Upper lobe of left lung (tissue), 6 donors: ENCODE results near the gene PARD3B. TPM values are rescaled to one million over a fixed set of nuclear protein-coding genes. Genes with fewer than 3 reads are reported as not detected.
A peak's percentile ranks its signal among the peaks of the same experiment; 100 is the strongest.

ENCODE experiments used
- ATAC-seq, 2 donors: fragments of 200-7000 bp; cut with Tn5 transposase; one replicate each; pipeline ENCODE4 v1.9.1; 2022; ENCODE audit warnings: mild to moderate bottlenecking in 2 of 2, moderate library complexity in 2 of 2; ENCODE audit not compliant: low FRiP score in 2 of 2
- DNase-seq, 2 donors: peaks; one replicate each; pipeline ENCODE4 v3.0.0-alpha.2; 2019 to 2020
- H3K27ac ChIP-seq, 4 donors: fragments of 200-600 bp; sonication (generic); one replicate each; pipeline ENCODE4 v1.5.1; 2016 to 2019
- H3K27me3 ChIP-seq, 4 donors: fragments of 200-600 bp; sonication (generic); one replicate each; pipeline ENCODE4 v1.5.1; 2017 to 2019
- H3K36me3 ChIP-seq, 4 donors: fragments of 200-600 bp; sonication (generic); one replicate each; pipeline ENCODE4 v1.5.1; 2016 to 2019
- H3K4me1 ChIP-seq, 4 donors: fragments of 200-600 bp; sonication (generic); one replicate each; pipeline ENCODE4 v1.5.1; 2018 to 2019
- H3K4me3 ChIP-seq, 4 donors: fragments of 200-600 bp; sonication (generic); one replicate each; pipeline ENCODE4 v1.5.1; 2017 to 2019; ENCODE audit warnings: mild to moderate bottlenecking in 2 of 4, moderate library complexity in 1 of 4
- H3K9me3 ChIP-seq, 4 donors: fragments of 200-600 bp; sonication (generic); one replicate each; pipeline ENCODE4 v1.5.1; 2018 to 2019
- EP300 ChIP-seq, 4 donors: sonication (generic); formaldehyde crosslinking; IDR thresholded peaks; one replicate each; pipeline ENCODE4 v1.5.1; 2017; ENCODE audit warnings: antibody characterized with exemption in 4 of 4, control low read depth in 2 of 4
- POLR2A ChIP-seq, 4 donors: fragments of 450-650 bp; IDR thresholded peaks; one replicate each; pipeline ENCODE4 v1.5.1; 2016 to 2017; ENCODE audit warnings: antibody characterized with exemption in 4 of 4, mild to moderate bottlenecking in 2 of 4
- POLR2AphosphoS5 ChIP-seq, 2 donors: sonication (generic); formaldehyde crosslinking; IDR thresholded peaks; one replicate each; pipeline ENCODE4 v1.5.1; 2017; ENCODE audit warnings: antibody characterized with exemption in 2 of 2
- WGBS, 2 donors: methylation state at CpG; one replicate each; pipeline ENCODE4 v1.1.5; 2017 to 2018; 5-methylcytosine and 5-hydroxymethylcytosine counted together
- total RNA-seq, 6 donors: library from RNA; depleted of rRNA in 4 of 6; stranded (reverse); fragments of >200 nt in 4 of 6; gene quantifications; one replicate each; pipeline versions ENCODE4 v1.1.0 to v1.2.1, GENCODE V29; 2016 to 2021
- TF ChIP-seq, protein P1 (sequence below), 6 experiments: fragments of 450-650 bp in 4 of 6; fragments of 200-600 bp in 2 of 6; sonication (generic) in 2 of 6; IDR thresholded peaks; one replicate each; pipeline ENCODE4 v1.5.1; 2016 to 2019; ENCODE audit warnings: antibody characterized with exemption in 6 of 6
- donor health status: DM: no; HTN: no; CAD: no; lungs with moderate emphysema.
- donor health status: DM: no; HTN: yes; CAD: no; lungs with severe emphysema.

PARD3B gene
- total RNA-seq, 6 donors from 2014 or later: 17.8 to 44.9 (median 24.2) TPM

- WGBS, 2 donors: 90 to 91% methylated on average over 1 of the region's 1 CpG
- H3K4me3 ChIP-seq: no peak overlapping the region
- no peak overlapping the region for H3K27ac ChIP-seq
- TF ChIP-seq EP300 (IDR thresholded peaks at IDR 0.05): no peak
- TF ChIP-seq, protein P1, sequence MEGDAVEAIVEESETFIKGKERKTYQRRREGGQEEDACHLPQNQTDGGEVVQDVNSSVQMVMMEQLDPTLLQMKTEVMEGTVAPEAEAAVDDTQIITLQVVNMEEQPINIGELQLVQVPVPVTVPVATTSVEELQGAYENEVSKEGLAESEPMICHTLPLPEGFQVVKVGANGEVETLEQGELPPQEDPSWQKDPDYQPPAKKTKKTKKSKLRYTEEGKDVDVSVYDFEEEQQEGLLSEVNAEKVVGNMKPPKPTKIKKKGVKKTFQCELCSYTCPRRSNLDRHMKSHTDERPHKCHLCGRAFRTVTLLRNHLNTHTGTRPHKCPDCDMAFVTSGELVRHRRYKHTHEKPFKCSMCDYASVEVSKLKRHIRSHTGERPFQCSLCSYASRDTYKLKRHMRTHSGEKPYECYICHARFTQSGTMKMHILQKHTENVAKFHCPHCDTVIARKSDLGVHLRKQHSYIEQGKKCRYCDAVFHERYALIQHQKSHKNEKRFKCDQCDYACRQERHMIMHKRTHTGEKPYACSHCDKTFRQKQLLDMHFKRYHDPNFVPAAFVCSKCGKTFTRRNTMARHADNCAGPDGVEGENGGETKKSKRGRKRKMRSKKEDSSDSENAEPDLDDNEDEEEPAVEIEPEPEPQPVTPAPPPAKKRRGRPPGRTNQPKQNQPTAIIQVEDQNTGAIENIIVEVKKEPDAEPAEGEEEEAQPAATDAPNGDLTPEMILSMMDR (IDR thresholded peaks at IDR 0.05): no peak
- TF ChIP-seq POLR2AphosphoS5 (IDR thresholded peaks at IDR 0.05): no peak
- no peak for TF ChIP-seq POLR2A (IDR thresholded peaks at IDR 0.05)
- ATAC-seq (no peak), DNase-seq (no peak)
- H3K27me3 ChIP-seq: no peaks in the 10 kb centered on the region
- H3K36me3 ChIP-seq: no peaks in the 10 kb centered on the region
- peaks cover 0 to 3% (median 0%) of the 10 kb centered on the region in 4 donors for H3K4me1 ChIP-seq
- H3K9me3 ChIP-seq: no peaks in the 10 kb centered on the region
These were observed 859.9 kb downstream of the PARD3B start for GRCh38 chr2:205405194-205405593.

GRCh38 chr2:205405752-205406151 lies 860.5 kb downstream of the PARD3B start:
- H3K4me1 ChIP-seq: peaks cover 0 to 3% (median 0%) of the 10 kb centered on the region in 4 donors
- WGBS, 2 donors: 80 to 90% methylated on average over 3 of the region's 3 CpGs
- no peak overlapping the region for H3K27ac ChIP-seq
- H3K9me3 ChIP-seq: no peaks in the 10 kb centered on the region
- no peak overlapping the region for H3K4me3 ChIP-seq
- TF ChIP-seq EP300 (IDR thresholded peaks at IDR 0.05) (no peak), POLR2AphosphoS5 (IDR thresholded peaks at IDR 0.05) (no peak), POLR2A (IDR thresholded peaks at IDR 0.05) (no peak)
- TF ChIP-seq, protein P1 (IDR thresholded peaks at IDR 0.05): no peak
- ATAC-seq (peak in 1 of 2 donors; percentile 60), DNase-seq (no peak)
- no peaks in the 10 kb centered on the region for H3K36me3 ChIP-seq
- H3K27me3 ChIP-seq: no peaks in the 10 kb centered on the region

DNA sequence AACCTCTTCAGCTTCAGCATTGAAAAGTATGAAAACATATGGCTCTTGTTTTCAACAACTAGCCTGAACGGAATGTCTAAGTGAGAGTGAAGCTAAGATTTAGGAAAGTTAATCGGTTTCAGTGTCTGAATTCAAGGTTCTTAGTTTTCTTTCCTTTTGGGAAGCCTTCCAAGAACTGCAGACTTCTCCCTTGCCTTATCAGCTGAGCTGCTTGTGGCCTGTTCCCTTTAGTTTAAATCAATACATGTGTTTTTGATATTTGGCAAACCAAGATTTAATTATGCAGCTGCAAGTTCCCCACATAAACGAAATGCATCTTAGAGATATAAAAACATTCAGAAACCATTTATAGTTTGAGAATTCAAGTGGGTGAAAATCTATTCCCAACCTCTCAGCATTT lies 862.7 kb downstream of the PARD3B start:
- ATAC-seq: peak in 1 of 2 donors; percentile 29
- TF ChIP-seq EP300 (IDR thresholded peaks at IDR 0.05) (no peak), POLR2AphosphoS5 (IDR thresholded peaks at IDR 0.05) (no peak), POLR2A (IDR thresholded peaks at IDR 0.05) (no peak)
- TF ChIP-seq, protein P1 (IDR thresholded peaks at IDR 0.05): no peak
- DNase-seq: no peak
- H3K27me3 ChIP-seq: no peaks in the 10 kb centered on the region
- H3K9me3 ChIP-seq: no peaks in the 10 kb centered on the region
- 20 to 23% methylated on average over 3 of the region's 3 CpGs for WGBS, 2 donors
- no peaks in the 10 kb centered on the region for H3K36me3 ChIP-seq
- peaks cover 0 to 3% (median 0%) of the 10 kb centered on the region in 4 donors for H3K4me1 ChIP-seq
- no peak overlapping the region for H3K4me3 ChIP-seq
- no peak overlapping the region for H3K27ac ChIP-seq

GRCh38 chr2:205408696-205409095 lies 863.4 kb downstream of the PARD3B start:
- Histone ChIP-seq H3K9me3 (no peaks in the 10 kb centered on the region), H3K36me3 (no peaks in the 10 kb centered on the region), H3K4me1 (peaks cover 0 to 3% (median 0%) of the 10 kb centered on the region in 4 donors), H3K27ac (no peak overlapping the region), H3K4me3 (no peak overlapping the region), H3K27me3 (no peaks in the 10 kb centered on the region)
- TF ChIP-seq POLR2AphosphoS5 (IDR thresholded peaks at IDR 0.05): no peak
- no peak for TF ChIP-seq POLR2A (IDR thresholded peaks at IDR 0.05)
- no peak for TF ChIP-seq EP300 (IDR thresholded peaks at IDR 0.05)
- TF ChIP-seq, protein P1 (IDR thresholded peaks at IDR 0.05): no peak
- ATAC-seq (no peak), DNase-seq (no peak)

DNA sequence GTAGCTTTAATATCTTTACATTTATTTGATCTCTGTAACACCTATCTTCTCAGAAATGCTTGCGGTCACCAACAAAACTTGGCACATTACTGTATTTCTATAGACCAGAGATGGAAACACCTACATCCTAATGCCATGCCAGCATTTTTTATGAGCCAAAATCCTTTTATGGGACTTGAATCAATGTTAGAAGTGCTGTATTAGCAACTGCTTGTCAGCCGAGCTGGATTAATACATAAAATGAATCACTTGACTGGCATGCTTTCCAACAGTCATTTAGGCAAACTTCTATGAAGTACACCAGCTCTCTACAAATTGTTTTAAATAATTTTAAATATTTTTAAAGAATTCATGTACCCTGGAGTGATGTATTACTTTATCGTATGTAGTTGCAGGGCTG lies 864.1 kb downstream of the PARD3B start:
- Histone ChIP-seq H3K36me3 (no peaks in the 10 kb centered on the region), H3K4me3 (no peak overlapping the region), H3K9me3 (no peaks in the 10 kb centered on the region), H3K27me3 (no peaks in the 10 kb centered on the region), H3K4me1 (peaks cover 0 to 3% (median 0%) of the 10 kb centered on the region in 4 donors), H3K27ac (no peak overlapping the region)
- DNase-seq (no peak), ATAC-seq (no peak)
- 84 to 87% methylated on average over 3 of the region's 3 CpGs for WGBS, 2 donors
- no peak for TF ChIP-seq POLR2A (IDR thresholded peaks at IDR 0.05)
- TF ChIP-seq, protein P1 (IDR thresholded peaks at IDR 0.05): no peak
- TF ChIP-seq EP300 (IDR thresholded peaks at IDR 0.05): no peak
- no peak for TF ChIP-seq POLR2AphosphoS5 (IDR thresholded peaks at IDR 0.05)
